ENCODE results near the gene ITK.

GRCh38 chr5:157278319-157279037, 97.8 kb downstream of the ITK start:
- TF ChIP-seq, protein P1, sequence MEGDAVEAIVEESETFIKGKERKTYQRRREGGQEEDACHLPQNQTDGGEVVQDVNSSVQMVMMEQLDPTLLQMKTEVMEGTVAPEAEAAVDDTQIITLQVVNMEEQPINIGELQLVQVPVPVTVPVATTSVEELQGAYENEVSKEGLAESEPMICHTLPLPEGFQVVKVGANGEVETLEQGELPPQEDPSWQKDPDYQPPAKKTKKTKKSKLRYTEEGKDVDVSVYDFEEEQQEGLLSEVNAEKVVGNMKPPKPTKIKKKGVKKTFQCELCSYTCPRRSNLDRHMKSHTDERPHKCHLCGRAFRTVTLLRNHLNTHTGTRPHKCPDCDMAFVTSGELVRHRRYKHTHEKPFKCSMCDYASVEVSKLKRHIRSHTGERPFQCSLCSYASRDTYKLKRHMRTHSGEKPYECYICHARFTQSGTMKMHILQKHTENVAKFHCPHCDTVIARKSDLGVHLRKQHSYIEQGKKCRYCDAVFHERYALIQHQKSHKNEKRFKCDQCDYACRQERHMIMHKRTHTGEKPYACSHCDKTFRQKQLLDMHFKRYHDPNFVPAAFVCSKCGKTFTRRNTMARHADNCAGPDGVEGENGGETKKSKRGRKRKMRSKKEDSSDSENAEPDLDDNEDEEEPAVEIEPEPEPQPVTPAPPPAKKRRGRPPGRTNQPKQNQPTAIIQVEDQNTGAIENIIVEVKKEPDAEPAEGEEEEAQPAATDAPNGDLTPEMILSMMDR (IDR thresholded peaks at IDR 0.05), result no peak
- TF ChIP-seq POLR2AphosphoS5 (IDR thresholded peaks at IDR 0.05), result no peak

All from transverse colon (tissue), 4 donors.